ENCODE results near the gene TMCC3. TPM values are rescaled to one million over a fixed set of nuclear protein-coding genes. Genes with fewer than 3 reads are reported as not detected.

The TMCC3 gene
- total RNA-seq, 1 experiment from 2014 or later: 1.9 TPM

DNA sequence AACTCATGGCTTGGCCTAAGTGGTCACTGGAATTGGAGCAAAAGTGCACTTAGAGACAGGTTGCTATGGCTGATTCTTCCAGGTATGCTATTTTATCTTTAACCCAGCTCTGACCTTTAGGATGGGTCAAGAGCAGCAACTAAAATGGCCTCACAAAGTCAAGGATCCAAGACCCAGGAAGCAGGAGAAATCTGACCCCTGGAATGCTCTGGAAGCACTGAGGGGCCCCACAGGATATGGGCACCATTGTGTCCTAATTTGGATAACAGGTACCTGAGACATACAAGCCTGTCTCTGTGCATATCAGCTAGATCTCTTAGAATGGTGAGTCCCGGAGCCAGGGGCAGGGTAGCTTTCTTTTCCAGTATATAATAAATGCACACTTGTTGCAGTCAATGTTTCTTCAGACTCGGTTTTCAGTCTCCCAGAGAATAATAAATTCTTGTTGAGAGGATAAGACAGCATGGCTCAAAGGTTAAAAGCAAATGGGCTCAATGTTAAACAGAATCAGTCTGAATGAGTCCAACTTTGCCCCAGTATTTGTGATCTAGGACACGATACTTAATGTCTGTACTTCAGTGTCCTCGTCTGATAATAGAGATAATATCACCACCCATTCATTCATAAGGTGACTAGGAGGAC lies 29.3 kb upstream of the TMCC3 start:
- no peak overlapping the region for H3K27ac ChIP-seq
- no peak for DNase-seq (ENCODE audit: low read depth in 1 of 2, low spot score in 2 of 2)
- no peaks in the 10 kb centered on the region for H3K36me3 ChIP-seq
- no peaks in the 10 kb centered on the region for H3K27me3 ChIP-seq (replicated peaks)
- H3K4me1 ChIP-seq (replicated peaks): no peaks in the 10 kb centered on the region
- no peak overlapping the region for H3K4me3 ChIP-seq
- no peaks in the 10 kb centered on the region for H3K9me3 ChIP-seq (replicated peaks)

DNA sequence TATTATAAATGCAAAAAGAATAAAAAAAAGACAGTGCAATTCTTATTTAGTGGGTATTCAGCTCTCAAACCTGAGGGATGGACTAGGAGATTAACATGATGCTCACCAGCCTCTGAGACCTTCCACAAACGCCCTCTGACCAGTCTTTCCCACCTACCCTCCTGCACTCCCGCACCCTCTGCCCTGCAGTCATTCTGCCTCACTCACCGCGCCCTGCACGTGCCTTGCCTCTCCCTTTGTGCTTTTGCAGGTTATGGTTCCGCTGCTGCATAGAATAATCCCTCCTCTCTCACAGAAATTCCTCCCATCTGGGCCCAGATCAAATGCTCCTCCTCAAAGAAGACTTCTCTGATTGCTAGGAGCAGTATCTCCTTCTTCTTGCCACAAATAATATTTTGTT lies 28.5 kb upstream of the TMCC3 start:
- H3K27me3 ChIP-seq (replicated peaks): no peaks in the 10 kb centered on the region
- no peak for DNase-seq (ENCODE audit: low read depth in 1 of 2, low spot score in 2 of 2)
- no peak overlapping the region for H3K27ac ChIP-seq
- H3K4me1 ChIP-seq (replicated peaks): no peaks in the 10 kb centered on the region
- no peaks in the 10 kb centered on the region for H3K9me3 ChIP-seq (replicated peaks)
- H3K36me3 ChIP-seq: no peaks in the 10 kb centered on the region
- no peak overlapping the region for H3K4me3 ChIP-seq

GRCh38 chr12:94678379-94678778 lies 28.0 kb upstream of the TMCC3 start:
- no peak for DNase-seq (ENCODE audit: low read depth in 1 of 2, low spot score in 2 of 2)
- no peak overlapping the region for H3K27ac ChIP-seq

GRCh38 chr12:94677778-94678177 lies 27.4 kb upstream of the TMCC3 start:
- H3K9me3 ChIP-seq (replicated peaks): no peaks in the 10 kb centered on the region
- H3K27me3 ChIP-seq (replicated peaks): no peaks in the 10 kb centered on the region
- H3K4me1 ChIP-seq (replicated peaks): no peaks in the 10 kb centered on the region
- no peak overlapping the region for H3K27ac ChIP-seq
- no peak for DNase-seq (ENCODE audit: low read depth in 1 of 2, low spot score in 2 of 2)
- no peaks in the 10 kb centered on the region for H3K36me3 ChIP-seq
- H3K4me3 ChIP-seq: no peak overlapping the region

More at GRCh38 chr12:94678379-94678778, 28.0 kb upstream of the TMCC3 start:
- Histone ChIP-seq H3K4me1 (replicated peaks) (no peaks in the 10 kb centered on the region), H3K4me3 (no peak overlapping the region), H3K27me3 (replicated peaks) (no peaks in the 10 kb centered on the region), H3K9me3 (replicated peaks) (no peaks in the 10 kb centered on the region), H3K36me3 (no peaks in the 10 kb centered on the region)

- Histone ChIP-seq H3K4me3 (no peak overlapping the region), H3K36me3 (no peaks in the 10 kb centered on the region), H3K27ac (no peak overlapping the region), H3K9me3 (replicated peaks) (no peaks in the 10 kb centered on the region), H3K4me1 (replicated peaks) (no peaks in the 10 kb centered on the region), H3K27me3 (replicated peaks) (no peaks in the 10 kb centered on the region)
- no peak for DNase-seq (ENCODE audit: low read depth in 1 of 2, low spot score in 2 of 2)
Observed at GRCh38 chr12:94676922-94677321, 26.6 kb upstream of the TMCC3 start.

- H3K36me3 ChIP-seq: no peaks in the 10 kb centered on the region
- H3K27ac ChIP-seq: no peak overlapping the region
- no peaks in the 10 kb centered on the region for H3K27me3 ChIP-seq (replicated peaks)
- DNase-seq (ENCODE audit: low read depth in 1 of 2, low spot score in 2 of 2): no peak
- H3K4me1 ChIP-seq (replicated peaks): no peaks in the 10 kb centered on the region
- H3K9me3 ChIP-seq (replicated peaks): no peaks in the 10 kb centered on the region
- H3K4me3 ChIP-seq: no peak overlapping the region
Observed at GRCh38 chr12:94676031-94676641, 25.8 kb upstream of the TMCC3 start.

- Histone ChIP-seq H3K27ac (no peak overlapping the region), H3K27me3 (replicated peaks) (no peaks in the 10 kb centered on the region), H3K36me3 (no peaks in the 10 kb centered on the region), H3K9me3 (replicated peaks) (no peaks in the 10 kb centered on the region), H3K4me3 (no peak overlapping the region), H3K4me1 (replicated peaks) (no peaks in the 10 kb centered on the region)
- no peak for DNase-seq (ENCODE audit: low read depth in 1 of 2, low spot score in 2 of 2)
Observed at GRCh38 chr12:94674835-94675234, 24.5 kb upstream of the TMCC3 start.

GRCh38 chr12:94674051-94674451 lies 23.7 kb upstream of the TMCC3 start:
- DNase-seq (ENCODE audit: low read depth in 1 of 2, low spot score in 2 of 2): no peak
- no peaks in the 10 kb centered on the region for H3K4me1 ChIP-seq (replicated peaks)
- H3K27ac ChIP-seq: no peak overlapping the region
- no peaks in the 10 kb centered on the region for H3K9me3 ChIP-seq (replicated peaks)
- no peak overlapping the region for H3K4me3 ChIP-seq
- no peaks in the 10 kb centered on the region for H3K36me3 ChIP-seq
- no peaks in the 10 kb centered on the region for H3K27me3 ChIP-seq (replicated peaks)

- Histone ChIP-seq H3K9me3 (replicated peaks) (no peaks in the 10 kb centered on the region), H3K27me3 (replicated peaks) (no peaks in the 10 kb centered on the region), H3K4me1 (replicated peaks) (no peaks in the 10 kb centered on the region)
Observed at GRCh38 chr12:94673496-94673895, 23.1 kb upstream of the TMCC3 start.

DNA sequence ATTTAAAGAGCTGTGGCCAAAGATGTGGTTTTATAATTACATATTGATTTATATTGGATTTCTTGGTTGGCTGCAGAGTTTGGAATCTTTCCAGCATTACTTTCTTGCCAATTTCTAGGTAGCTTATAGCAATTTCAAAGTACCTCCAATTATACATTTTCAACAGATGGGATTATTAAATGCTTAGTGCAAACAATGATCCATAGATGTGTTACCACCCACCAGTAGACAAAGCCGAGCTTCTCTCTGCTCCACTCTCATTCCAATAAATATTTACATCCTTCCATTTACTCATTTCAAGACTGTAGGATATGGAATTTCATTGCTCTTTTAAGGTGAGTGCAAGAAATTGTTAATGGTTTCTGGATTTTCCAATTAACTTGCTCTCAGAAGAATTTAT lies 21.6 kb upstream of the TMCC3 start:
- no peak overlapping the region for H3K4me3 ChIP-seq
- DNase-seq (ENCODE audit: low read depth in 1 of 2, low spot score in 2 of 2): no peak

More at GRCh38 chr12:94673496-94673895, 23.1 kb upstream of the TMCC3 start:
- no peaks in the 10 kb centered on the region for H3K36me3 ChIP-seq
- no peak overlapping the region for H3K4me3 ChIP-seq
- DNase-seq (ENCODE audit: low read depth in 1 of 2, low spot score in 2 of 2): no peak
- no peak overlapping the region for H3K27ac ChIP-seq

GRCh38 chr12:94670898-94671297 lies 20.5 kb upstream of the TMCC3 start:
- no peak for DNase-seq (ENCODE audit: low read depth in 1 of 2, low spot score in 2 of 2)

More for the DNA sequence above, 21.6 kb upstream of the TMCC3 start:
- Histone ChIP-seq H3K9me3 (replicated peaks) (no peaks in the 10 kb centered on the region), H3K27me3 (replicated peaks) (no peaks in the 10 kb centered on the region; the same call in 1 of the 2 replicates), H3K4me1 (replicated peaks) (no peaks in the 10 kb centered on the region), H3K36me3 (no peaks in the 10 kb centered on the region), H3K27ac (no peak overlapping the region)

GRCh38 chr12:94670075-94670474 lies 19.7 kb upstream of the TMCC3 start:
- H3K4me3 ChIP-seq: no peak overlapping the region
- DNase-seq (ENCODE audit: low read depth in 1 of 2, low spot score in 2 of 2): no peak
- no peaks in the 10 kb centered on the region for H3K4me1 ChIP-seq (replicated peaks)
- peaks cover 2% of the 10 kb centered on the region; the same call in 1 of the 2 replicates for H3K27me3 ChIP-seq (replicated peaks)
- no peaks in the 10 kb centered on the region for H3K36me3 ChIP-seq
- no peak overlapping the region for H3K27ac ChIP-seq
- H3K9me3 ChIP-seq (replicated peaks): no peaks in the 10 kb centered on the region

More at GRCh38 chr12:94670898-94671297, 20.5 kb upstream of the TMCC3 start:
- Histone ChIP-seq H3K27me3 (replicated peaks) (peaks cover 2% of the 10 kb centered on the region; the same call in 1 of the 2 replicates), H3K4me1 (replicated peaks) (no peaks in the 10 kb centered on the region), H3K36me3 (no peaks in the 10 kb centered on the region), H3K9me3 (replicated peaks) (no peaks in the 10 kb centered on the region), H3K27ac (no peak overlapping the region), H3K4me3 (no peak overlapping the region)

- H3K9me3 ChIP-seq (replicated peaks): no peaks in the 10 kb centered on the region
- no peak overlapping the region for H3K4me3 ChIP-seq
- no peak for DNase-seq (ENCODE audit: low read depth in 1 of 2, low spot score in 2 of 2)
- peaks cover 2% of the 10 kb centered on the region; the same call in 1 of the 2 replicates for H3K27me3 ChIP-seq (replicated peaks)
- H3K4me1 ChIP-seq (replicated peaks): no peaks in the 10 kb centered on the region
- H3K36me3 ChIP-seq: no peaks in the 10 kb centered on the region
- no peak overlapping the region for H3K27ac ChIP-seq
Observed at GRCh38 chr12:94667031-94667540, 16.7 kb upstream of the TMCC3 start.

- Histone ChIP-seq H3K4me3 (no peak overlapping the region), H3K27me3 (replicated peaks) (peaks cover 2% of the 10 kb centered on the region; the same call in 1 of the 2 replicates), H3K36me3 (no peaks in the 10 kb centered on the region), H3K9me3 (replicated peaks) (no peaks in the 10 kb centered on the region), H3K4me1 (replicated peaks) (no peaks in the 10 kb centered on the region), H3K27ac (no peak overlapping the region)
- DNase-seq (ENCODE audit: low read depth in 1 of 2, low spot score in 2 of 2): no peak
Observed at GRCh38 chr12:94666158-94666557, 15.8 kb upstream of the TMCC3 start.
